ENCODE data around the gene USP25. TPM values are rescaled to one million over a fixed set of nuclear protein-coding genes. Genes with fewer than 3 reads are reported as not detected.
A peak's percentile ranks its signal among the peaks of the same experiment; 100 is the strongest.

Gene USP25
- total and polyA plus RNA-seq, 2 experiments from 2014 or later: 11.8 to 49.2 TPM

DNA sequence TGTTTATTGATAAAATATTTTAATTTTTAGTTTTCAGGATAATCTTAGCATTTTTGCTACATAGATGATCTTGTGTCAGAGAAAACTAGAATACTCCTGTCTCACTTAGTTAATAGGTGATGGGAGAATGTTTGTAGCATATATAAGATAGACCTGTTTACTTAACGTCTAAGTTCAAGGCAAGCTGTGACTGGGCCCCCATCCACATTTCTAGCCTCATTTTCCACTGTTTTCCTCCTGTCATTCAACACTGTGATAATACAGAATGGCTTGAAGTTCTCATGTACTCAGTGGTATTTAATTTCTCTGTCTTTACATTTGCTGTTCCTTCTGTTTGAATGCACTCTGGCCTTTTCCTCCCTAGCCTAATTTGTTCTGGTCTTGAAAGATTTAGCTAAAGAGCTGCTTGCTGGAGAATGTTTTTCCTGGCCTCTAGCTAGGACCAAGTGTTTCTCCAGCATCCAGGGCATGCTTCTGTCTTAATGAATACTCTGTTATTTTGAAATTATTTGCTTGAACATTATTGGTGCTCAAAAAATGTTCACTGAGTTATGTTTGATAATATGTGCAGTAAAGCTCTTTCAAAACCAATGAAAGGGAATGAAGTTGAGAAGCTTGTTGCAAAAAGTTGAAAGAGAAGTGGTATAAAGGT lies 37.3 kb downstream of the USP25 start:
- peaks cover 22% of the 10 kb centered on the region for H3K4me1 ChIP-seq (ENCODE audit: insufficient read depth)
- no peaks in the 10 kb centered on the region for H3K9me2 ChIP-seq (ENCODE audit: insufficient read depth)
- peaks cover 3% of the 10 kb centered on the region; the same call in 2 of the 3 replicates for H3K36me3 Mint-ChIP-seq (ENCODE audit: low read depth)
- peaks cover 44% of the 10 kb centered on the region for H3K4me1 Mint-ChIP-seq
- no peak overlapping the region for H3K27ac ChIP-seq (ENCODE audit: low read depth)
- no peaks in the 10 kb centered on the region for H3K9me3 Mint-ChIP-seq
- TF ChIP-seq EZH2phosphoT487 (IDR thresholded peaks at IDR 0.05; ENCODE audit: unreplicated experiment) (no peak), ZNF331 (CRISPR knock-in tag; IDR thresholded peaks at IDR 0.05; ENCODE audit: low read depth) (no peak), STAT1 (IDR thresholded peaks at IDR 0.05; ENCODE audit: unreplicated experiment) (no peak), NANOG (IDR thresholded peaks at IDR 0.05; ENCODE audit: borderline replicate concordance) (no peak), EZH2 (IDR thresholded peaks at IDR 0.05; ENCODE audit: low read depth, unreplicated experiment) (no peak), JUNB (IDR thresholded peaks at IDR 0.05; ENCODE audit: unreplicated experiment) (no peak), POLR2AphosphoS5 (IDR thresholded peaks at IDR 0.05; ENCODE audit: low read depth) (no peak), ZNF114 (CRISPR knock-in tag; IDR thresholded peaks at IDR 0.05) (no peak), CREB1 (CRISPR knock-in tag; IDR thresholded peaks at IDR 0.05; ENCODE audit: low read depth) (no peak)
- TF ChIP-seq, protein P1, sequence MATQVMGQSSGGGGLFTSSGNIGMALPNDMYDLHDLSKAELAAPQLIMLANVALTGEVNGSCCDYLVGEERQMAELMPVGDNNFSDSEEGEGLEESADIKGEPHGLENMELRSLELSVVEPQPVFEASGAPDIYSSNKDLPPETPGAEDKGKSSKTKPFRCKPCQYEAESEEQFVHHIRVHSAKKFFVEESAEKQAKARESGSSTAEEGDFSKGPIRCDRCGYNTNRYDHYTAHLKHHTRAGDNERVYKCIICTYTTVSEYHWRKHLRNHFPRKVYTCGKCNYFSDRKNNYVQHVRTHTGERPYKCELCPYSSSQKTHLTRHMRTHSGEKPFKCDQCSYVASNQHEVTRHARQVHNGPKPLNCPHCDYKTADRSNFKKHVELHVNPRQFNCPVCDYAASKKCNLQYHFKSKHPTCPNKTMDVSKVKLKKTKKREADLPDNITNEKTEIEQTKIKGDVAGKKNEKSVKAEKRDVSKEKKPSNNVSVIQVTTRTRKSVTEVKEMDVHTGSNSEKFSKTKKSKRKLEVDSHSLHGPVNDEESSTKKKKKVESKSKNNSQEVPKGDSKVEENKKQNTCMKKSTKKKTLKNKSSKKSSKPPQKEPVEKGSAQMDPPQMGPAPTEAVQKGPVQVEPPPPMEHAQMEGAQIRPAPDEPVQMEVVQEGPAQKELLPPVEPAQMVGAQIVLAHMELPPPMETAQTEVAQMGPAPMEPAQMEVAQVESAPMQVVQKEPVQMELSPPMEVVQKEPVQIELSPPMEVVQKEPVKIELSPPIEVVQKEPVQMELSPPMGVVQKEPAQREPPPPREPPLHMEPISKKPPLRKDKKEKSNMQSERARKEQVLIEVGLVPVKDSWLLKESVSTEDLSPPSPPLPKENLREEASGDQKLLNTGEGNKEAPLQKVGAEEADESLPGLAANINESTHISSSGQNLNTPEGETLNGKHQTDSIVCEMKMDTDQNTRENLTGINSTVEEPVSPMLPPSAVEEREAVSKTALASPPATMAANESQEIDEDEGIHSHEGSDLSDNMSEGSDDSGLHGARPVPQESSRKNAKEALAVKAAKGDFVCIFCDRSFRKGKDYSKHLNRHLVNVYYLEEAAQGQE (IDR thresholded peaks at IDR 0.05; ENCODE audit: unreplicated experiment): no peak
- TF ChIP-seq, protein P2, sequence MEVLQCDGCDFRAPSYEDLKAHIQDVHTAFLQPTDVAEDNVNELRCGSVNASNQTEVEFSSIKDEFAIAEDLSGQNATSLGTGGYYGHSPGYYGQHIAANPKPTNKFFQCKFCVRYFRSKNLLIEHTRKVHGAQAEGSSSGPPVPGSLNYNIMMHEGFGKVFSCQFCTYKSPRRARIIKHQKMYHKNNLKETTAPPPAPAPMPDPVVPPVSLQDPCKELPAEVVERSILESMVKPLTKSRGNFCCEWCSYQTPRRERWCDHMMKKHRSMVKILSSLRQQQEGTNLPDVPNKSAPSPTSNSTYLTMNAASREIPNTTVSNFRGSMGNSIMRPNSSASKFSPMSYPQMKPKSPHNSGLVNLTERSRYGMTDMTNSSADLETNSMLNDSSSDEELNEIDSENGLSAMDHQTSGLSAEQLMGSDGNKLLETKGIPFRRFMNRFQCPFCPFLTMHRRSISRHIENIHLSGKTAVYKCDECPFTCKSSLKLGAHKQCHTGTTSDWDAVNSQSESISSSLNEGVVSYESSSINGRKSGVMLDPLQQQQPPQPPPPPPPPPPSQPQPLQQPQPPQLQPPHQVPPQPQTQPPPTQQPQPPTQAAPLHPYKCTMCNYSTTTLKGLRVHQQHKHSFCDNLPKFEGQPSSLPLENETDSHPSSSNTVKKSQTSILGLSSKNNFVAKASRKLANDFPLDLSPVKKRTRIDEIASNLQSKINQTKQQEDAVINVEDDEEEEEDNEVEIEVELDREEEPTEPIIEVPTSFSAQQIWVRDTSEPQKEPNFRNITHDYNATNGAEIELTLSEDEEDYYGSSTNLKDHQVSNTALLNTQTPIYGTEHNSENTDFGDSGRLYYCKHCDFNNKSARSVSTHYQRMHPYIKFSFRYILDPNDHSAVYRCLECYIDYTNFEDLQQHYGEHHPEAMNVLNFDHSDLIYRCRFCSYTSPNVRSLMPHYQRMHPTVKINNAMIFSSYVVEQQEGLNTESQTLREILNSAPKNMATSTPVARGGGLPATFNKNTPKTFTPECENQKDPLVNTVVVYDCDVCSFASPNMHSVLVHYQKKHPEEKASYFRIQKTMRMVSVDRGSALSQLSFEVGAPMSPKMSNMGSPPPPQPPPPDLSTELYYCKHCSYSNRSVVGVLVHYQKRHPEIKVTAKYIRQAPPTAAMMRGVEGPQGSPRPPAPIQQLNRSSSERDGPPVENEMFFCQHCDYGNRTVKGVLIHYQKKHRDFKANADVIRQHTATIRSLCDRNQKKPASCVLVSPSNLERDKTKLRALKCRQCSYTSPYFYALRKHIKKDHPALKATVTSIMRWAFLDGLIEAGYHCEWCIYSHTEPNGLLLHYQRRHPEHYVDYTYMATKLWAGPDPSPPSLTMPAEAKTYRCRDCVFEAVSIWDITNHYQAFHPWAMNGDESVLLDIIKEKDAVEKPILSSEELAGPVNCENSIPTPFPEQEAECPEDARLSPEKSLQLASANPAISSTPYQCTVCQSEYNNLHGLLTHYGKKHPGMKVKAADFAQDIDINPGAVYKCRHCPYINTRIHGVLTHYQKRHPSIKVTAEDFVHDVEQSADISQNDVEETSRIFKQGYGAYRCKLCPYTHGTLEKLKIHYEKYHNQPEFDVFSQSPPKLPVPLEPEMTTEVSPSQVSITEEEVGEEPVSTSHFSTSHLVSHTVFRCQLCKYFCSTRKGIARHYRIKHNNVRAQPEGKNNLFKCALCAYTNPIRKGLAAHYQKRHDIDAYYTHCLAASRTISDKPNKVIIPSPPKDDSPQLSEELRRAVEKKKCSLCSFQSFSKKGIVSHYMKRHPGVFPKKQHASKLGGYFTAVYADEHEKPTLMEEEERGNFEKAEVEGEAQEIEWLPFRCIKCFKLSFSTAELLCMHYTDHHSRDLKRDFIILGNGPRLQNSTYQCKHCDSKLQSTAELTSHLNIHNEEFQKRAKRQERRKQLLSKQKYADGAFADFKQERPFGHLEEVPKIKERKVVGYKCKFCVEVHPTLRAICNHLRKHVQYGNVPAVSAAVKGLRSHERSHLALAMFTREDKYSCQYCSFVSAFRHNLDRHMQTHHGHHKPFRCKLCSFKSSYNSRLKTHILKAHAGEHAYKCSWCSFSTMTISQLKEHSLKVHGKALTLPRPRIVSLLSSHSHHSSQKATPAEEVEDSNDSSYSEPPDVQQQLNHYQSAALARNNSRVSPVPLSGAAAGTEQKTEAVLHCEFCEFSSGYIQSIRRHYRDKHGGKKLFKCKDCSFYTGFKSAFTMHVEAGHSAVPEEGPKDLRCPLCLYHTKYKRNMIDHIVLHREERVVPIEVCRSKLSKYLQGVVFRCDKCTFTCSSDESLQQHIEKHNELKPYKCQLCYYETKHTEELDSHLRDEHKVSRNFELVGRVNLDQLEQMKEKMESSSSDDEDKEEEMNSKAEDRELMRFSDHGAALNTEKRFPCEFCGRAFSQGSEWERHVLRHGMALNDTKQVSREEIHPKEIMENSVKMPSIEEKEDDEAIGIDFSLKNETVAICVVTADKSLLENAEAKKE (CRISPR knock-in tag; IDR thresholded peaks at IDR 0.05): no peak
- TF ChIP-seq, protein P3, sequence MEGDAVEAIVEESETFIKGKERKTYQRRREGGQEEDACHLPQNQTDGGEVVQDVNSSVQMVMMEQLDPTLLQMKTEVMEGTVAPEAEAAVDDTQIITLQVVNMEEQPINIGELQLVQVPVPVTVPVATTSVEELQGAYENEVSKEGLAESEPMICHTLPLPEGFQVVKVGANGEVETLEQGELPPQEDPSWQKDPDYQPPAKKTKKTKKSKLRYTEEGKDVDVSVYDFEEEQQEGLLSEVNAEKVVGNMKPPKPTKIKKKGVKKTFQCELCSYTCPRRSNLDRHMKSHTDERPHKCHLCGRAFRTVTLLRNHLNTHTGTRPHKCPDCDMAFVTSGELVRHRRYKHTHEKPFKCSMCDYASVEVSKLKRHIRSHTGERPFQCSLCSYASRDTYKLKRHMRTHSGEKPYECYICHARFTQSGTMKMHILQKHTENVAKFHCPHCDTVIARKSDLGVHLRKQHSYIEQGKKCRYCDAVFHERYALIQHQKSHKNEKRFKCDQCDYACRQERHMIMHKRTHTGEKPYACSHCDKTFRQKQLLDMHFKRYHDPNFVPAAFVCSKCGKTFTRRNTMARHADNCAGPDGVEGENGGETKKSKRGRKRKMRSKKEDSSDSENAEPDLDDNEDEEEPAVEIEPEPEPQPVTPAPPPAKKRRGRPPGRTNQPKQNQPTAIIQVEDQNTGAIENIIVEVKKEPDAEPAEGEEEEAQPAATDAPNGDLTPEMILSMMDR (conservative IDR thresholded peaks at IDR 0.05; ENCODE audit: low read depth in 2 of 2): no peak
- TF ChIP-seq, protein P4, sequence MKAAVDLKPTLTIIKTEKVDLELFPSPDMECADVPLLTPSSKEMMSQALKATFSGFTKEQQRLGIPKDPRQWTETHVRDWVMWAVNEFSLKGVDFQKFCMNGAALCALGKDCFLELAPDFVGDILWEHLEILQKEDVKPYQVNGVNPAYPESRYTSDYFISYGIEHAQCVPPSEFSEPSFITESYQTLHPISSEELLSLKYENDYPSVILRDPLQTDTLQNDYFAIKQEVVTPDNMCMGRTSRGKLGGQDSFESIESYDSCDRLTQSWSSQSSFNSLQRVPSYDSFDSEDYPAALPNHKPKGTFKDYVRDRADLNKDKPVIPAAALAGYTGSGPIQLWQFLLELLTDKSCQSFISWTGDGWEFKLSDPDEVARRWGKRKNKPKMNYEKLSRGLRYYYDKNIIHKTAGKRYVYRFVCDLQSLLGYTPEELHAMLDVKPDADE (IDR thresholded peaks at IDR 0.05): no peak
- H2AFZ ChIP-seq: no peak overlapping the region
- no peaks in the 10 kb centered on the region; the same call in 1 of the 2 replicates for H3K36me3 ChIP-seq (ENCODE audit: insufficient read depth)
- no peaks in the 10 kb centered on the region for H3K27me3 Mint-ChIP-seq (ENCODE audit: insufficient read depth, low read depth, poor library complexity)
- H3K4me2 ChIP-seq: no peak overlapping the region
- H3F3A ChIP-seq (replicated peaks; ENCODE audit: low read depth): no peaks in the 10 kb centered on the region
- peaks cover 97% of the 10 kb centered on the region for H3K79me2 ChIP-seq (replicated peaks; ENCODE audit: insufficient read depth)
- H3K4me3 ChIP-seq: no peak overlapping the region
- ATAC-seq (no peak), DNase-seq (ENCODE audit: low spot score) (no peak)
- no peaks in the 10 kb centered on the region for H3K27me3 ChIP-seq (ENCODE audit: insufficient read depth)
- peak overlapping the region; percentile 13; the same call in 1 of the 2 replicates for H3K27ac Mint-ChIP-seq
- H3K4me3 Mint-ChIP-seq: no peak overlapping the region
- H4K20me1 ChIP-seq (replicated peaks; ENCODE audit: insufficient read depth): peaks cover 6% of the 10 kb centered on the region; the same call in 1 of the 2 replicates

Measured in GM23338 (cell line).